Activated CD4-positive, alpha-beta T cell treated with anti-CD3 and anti-CD28 coated beads for 48 hours (primary cell): ENCODE results near the gene LENG9.
"Not testable (repeated sequence)": the region's sequence is repeated elsewhere in the genome, so short reads cannot be mapped to it uniquely, and the experiment has no call there.

Experiments
- DNase-seq: peaks from one replicate; pipeline ENCODE4 v3.0.0-alpha.2; 2020

LENG9 gene

DNA sequence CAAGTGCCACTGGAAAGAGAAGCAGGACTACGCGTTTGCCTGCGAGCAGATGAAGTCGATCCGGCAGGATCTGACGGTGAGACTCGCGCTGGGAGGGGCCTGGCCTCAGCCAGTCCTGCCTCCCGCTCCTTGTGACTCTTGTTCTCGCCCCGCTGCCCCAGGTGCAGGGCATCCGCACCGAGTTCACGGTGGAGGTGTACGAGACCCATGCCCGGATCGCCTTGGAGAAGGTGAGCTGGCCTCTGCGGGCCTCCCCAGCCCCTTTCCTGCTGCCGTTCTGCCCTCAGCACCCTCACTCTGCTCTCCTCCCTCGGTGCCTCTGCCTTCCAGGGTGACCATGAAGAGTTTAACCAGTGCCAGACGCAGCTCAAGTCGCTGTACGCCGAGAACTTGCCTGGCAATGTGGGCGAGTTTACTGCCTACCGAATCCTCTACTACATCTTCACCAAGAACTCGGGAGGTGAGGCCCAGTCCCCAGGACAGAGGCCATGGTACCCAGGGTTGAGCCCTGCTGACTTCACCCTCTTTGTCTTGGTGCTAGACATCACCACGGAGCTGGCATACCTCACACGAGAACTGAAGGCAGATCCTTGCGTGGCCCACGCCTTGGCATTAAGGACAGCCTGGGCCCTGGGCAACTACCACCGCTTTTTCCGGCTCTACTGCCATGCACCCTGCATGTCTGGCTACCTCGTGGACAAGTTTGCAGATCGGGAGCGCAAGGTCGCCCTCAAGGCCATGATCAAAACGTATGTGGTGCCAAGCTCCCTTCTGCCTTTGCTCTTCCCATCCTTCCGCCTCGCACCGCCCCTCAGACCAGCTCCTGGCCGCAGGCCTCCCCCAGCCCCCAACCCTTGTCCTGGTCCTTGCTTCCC lies 5.6 kb downstream of the LENG9 start:
- no peak for DNase-seq

DNA sequence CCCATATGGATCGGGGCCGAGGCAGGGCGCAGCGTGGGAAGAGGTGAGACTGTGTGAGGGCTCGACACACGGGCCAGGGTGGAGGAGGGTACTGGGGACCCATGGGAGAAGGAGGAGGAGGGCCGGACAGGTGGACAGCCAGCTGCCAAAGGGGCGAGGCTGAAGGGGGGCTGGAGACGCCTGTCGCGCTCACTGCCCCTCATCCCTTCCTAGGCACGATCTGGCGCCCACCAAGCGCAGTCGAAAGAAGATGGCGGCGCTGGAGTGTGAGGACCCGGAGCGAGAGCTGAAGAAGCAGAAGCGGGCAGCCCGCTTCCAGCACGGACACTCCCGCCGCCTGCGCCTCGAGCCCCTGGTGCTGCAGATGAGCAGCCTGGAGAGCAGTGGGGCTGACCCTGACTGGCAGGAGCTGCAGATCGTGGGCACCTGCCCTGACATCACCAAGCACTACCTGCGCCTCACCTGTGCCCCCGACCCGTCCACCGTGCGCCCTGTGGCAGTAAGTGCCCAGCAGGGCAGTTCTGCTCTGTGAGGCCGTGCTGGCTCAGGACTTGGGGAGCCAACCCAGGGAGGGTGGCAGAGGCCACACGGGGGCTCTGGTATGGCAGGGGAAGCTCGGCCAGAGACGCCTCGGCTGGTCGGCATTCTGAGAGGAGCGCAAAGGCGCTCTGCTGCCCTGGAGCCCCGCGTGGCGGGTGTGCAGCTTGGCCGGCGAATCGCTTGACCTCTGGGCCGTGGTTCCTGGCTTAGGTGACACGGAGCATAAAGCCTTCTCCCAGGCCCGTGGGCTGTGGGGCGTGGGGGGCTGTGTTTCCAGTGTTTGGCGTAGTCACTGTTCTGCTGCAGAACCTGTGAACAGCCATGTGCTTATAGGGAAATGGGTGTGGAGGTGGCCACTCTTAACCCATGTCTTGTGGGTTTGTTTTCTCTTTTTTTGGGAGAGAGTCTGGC lies 6.9 kb downstream of the LENG9 start:
- no peak for DNase-seq

DNA sequence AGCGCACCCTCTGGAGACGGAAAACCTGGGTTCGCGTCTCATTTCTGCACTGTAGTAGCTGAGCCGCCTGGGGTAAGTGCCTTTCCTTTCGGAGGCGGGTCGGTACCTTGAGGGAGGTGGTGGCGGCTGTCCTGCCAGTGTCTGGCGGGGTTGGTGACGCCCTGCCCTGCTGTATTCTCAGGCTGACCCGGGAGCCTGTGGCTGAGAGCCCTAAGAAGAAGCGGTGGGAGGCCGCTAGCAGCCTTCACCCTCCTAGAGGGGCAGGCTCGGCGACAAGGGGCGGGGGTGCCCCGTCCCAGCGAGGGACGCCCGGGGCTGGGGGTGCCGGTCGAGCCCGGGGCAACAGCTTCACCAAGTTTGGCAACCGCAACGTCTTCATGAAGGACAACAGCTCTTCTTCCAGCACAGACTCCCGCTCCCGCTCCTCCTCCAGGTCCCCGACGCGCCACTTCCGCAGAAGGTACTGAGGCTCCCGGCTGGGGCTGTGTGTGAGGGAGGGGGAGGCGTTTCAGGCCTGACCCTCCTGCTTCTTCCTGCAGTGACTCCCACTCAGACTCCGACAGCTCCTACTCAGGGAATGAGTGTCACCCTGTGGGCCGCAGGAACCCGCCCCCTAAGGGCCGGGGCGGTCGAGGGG lies 7.7 kb downstream of the LENG9 start:
- DNase-seq: no peak

DNA sequence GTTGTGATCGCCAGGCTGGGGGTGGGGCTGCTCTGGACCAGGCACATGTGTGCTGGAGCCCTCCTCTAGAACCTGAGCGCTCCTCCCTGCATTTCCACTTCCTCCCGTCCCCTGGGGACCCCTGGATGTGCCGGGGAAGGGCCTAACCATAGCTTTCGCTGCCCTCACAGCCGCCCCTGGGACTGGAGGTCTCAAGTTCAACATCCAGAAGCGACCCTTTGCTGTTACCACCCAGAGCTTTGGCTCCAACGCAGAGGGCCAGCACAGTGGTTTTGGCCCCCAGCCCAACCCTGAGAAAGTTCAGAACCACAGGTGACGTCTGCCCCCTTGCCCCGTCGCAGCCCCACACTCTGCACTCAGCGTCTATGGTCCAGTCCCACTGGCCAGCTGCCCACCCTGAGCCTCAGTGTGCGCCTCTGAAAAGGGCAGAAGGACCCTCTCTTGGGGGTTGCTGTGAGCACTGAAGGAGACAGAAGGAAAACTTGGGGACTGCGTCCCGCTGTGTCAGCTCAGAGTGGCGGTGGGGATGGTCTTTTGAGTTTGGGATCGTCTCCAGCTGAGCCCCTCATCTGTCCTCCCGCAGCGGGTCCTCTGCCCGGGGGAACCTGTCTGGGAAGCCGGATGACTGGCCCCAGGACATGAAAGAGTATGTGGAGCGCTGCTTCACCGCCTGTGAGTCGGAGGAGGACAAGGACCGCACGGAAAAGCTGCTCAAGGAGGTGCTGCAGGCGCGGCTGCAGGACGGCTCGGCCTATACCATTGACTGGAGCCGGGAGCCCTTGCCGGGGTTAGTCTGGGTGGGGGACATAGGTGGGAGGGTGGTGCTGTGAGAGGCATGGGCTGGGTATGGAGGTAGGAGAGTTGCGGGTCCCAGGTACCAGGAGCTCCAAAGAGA lies 8.6 kb downstream of the LENG9 start:
- no peak for DNase-seq

DNA sequence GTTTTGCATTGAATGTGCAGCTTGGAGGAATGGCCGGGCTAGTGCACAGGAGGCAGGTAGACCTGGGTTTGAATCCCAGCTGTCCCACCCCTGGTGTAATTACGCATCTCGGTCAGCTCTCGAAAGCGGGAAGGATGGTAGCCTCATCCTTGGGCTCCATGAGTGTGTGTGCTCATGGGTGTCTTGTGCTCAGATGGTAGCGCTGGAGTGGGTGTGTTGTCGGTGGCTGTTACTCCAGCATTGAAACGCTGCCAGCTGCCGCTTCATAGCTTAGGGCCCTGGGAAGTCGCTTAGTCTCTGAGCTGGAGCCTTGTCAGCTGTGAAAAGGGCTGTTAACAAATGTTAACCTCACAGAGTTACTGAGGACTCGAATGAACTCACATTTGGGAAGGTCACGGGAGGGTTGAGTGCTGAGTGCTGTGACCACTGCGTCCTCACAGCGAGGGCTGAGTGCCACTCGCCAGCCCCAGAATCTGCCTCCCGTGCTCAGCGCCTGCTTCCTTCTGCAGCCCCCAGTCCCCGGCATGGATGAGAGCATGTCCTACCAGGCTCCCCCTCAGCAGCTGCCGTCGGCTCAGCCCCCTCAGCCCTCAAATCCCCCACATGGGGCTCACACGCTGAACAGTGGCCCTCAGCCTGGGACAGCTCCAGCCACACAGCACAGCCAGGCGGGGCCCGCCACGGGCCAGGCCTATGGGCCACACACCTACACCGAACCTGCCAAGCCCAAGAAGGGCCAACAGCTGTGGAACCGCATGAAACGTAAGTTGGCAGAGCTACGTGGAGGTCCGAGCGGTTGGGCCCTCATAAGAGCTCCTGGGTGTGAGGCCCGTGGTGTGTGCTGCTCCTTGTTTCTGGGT lies 9.4 kb downstream of the LENG9 start:
- DNase-seq: no peak

DNA sequence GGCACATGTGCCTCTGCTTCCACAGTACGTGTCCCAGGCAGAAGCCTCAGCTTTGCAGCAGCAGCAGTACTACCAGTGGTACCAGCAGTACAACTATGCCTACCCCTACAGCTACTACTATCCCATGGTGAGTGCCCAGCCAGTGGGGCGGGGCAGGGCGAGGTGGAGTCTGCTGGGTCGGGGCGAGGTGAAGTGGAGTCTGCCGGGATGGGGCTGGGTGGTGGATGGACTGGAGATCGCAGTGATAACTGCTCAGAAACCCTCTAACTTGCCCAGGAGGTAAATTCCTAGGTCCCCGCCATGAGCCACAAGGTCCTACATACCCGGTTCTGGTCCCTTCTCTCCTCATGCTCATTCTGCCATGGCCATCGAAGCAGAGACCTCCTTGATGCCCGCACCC lies 11.0 kb downstream of the LENG9 start:
- DNase-seq: no peak

DNA sequence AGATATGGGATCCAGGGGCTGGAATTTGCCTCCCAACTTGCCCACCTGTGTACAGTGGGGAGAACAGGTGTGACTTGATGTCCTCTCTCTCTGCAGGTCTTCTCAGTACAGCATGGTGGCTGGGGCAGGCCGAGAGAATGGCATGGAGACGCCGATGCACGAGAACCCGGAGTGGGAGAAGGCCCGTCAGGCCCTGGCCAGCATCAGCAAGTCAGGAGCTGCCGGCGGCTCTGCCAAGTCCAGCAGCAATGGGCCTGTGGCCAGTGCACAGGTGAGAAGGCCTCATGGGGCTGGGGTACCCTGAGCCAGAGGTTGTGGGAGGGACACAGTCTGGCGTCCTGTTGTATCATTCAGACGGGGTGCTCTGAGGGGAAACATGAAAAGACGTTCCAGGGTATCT lies 11.6 kb downstream of the LENG9 start:
- no peak for DNase-seq

DNA sequence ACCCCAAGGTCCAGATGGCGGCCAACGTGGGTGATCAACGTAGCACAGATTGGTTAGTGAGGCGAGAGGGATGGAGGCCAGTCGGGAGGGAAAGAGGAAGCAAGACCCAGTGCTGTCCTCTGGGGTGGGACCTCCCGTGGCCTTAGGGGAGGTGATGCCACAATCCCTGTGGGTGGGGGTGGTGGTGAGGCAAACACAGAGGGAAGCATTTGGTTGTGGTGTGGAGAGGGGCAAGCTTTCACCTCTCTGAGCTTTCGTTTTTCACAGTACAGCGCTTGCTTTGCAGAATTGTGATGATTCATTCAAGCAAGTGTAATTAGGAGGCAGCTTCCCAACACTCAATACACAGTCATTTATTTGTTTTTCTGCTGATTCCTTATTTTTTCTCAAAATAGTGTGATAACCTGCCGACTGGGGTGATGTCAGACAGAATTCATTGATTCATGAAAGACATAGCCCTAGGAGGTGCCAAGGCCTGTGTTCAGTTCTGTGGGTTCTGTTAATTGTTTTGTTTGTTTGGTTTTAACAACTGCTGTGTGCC lies 12.2 kb downstream of the LENG9 start:
- DNase-seq: no peak

DNA sequence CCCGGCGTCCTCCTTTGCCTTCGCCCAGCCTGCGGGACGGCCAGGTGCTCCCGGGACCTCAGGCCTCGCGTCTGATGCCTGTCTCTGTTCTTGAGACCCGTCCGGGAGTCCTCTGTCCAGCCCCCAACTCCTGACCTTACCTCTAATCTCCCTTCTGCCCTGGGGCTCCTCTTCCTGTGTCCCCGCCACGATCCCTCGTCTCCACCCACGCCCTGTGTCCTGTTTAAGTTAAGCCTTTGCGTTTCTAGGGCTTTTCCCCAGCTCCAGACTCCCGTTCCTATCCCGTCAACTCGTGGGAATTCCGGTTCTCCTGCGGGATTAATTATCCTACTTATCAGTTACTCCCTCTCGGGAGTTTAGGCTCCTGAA lies 13.9 kb downstream of the LENG9 start:
- no peak for DNase-seq

DNA sequence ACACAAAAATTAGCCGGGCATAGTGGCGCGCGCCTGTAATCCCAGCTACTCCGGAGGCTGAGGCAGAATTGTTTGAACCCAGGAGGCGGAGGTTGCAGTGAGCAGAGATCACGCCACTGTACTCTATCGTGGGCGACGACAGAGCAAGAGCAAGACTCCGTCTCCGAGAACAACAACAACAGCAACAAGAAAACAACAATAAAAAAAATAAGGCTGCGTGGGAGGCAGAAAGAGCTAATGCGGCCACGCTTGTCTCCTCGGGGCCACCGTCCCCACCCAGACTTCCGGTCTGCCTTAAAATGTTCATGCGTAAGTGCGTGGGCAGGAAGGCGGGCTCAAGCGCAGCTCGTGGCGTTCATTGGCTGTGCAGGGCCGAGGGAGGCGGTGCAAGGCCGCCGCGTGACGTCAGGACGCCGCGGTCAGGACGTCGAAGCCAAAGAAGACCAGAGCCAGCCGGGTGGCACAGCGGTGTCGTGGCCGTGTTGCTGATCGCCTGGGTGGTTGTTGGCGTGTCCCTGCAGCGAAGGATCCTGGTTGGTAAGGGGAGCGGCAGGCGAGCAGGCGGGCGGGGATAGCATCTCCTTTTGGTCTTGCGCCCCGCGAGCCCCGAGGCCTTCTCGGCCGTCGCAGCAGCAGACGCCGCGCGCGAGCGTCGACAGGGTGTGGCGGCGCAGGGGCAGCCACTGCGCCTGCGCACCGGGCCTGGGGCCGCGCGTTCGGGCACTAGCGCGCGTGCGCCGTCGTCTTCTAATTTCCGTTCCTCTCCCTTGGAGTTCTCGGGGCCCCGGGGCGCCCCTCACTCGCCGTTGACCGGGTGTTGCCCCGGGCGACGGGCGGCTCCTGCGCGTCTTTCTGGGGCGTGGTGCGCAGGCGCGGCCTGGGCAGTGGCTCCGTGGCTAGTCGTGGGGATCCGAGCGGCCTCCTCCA lies 14.5 kb downstream of the LENG9 start, which contains the start of gene LENG8:
Gene LENG8 (plus strand): TSS at position 426 of the 927 bp plus-strand sequence. CDS start 2,146 bp downstream, outside the sequence.
- peak; percentile 98 for DNase-seq

DNA sequence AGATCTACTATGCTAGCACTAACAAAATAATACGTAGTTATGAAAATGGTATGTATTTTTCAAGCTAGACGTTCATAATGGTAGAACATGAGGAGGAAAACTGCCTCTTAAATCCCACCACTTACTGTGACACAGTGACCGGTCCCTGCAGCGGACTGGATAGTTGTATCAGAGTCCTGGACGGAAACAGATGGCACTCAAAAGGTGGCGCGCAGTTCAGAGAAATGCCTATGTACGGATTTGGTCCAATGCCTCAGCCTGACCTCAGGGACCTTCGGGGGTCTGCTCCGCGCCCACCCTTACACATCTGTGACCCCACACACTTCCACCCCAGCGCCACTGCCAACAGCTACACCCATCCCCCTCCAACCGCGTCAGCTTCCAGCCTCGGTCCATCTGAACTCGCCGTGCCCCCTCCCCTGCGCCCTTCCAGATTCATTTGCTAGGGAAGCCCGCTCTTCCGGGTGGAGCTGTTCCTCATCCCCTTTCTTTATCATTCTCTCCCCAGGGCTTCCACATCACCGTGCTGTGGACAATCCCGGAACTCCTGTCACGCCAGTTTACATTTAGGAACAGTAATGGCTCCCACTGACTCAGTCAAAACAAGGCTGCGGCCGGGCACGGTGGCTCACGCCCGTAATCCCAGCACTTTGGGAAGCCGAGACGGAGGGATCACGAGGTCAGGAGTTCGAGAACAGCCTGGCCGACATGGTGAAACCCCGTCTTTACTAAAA lies 15.4 kb downstream of the LENG9 start:
- peak; percentile 59 for DNase-seq

DNA sequence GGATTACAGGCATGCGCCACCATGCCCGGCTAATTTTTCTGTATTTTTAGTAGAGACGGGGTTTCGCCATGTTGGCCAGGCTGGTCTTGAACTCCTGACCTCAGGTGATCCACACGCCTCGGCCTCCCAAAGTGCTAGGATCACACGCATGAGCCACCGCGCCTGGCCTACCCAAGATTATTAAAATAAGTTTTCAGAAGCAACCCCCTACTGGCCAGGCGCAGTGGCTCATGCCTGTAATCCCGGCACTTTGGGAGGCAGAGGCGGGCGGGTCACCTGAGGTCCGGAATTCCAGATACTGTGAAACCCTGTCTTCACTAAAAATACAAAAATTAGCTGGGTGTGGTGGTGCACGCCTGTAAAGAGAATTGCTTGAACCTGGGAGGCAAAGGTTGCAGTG lies 17.2 kb downstream of the LENG9 start:
- not testable (repeated sequence) for DNase-seq

DNA sequence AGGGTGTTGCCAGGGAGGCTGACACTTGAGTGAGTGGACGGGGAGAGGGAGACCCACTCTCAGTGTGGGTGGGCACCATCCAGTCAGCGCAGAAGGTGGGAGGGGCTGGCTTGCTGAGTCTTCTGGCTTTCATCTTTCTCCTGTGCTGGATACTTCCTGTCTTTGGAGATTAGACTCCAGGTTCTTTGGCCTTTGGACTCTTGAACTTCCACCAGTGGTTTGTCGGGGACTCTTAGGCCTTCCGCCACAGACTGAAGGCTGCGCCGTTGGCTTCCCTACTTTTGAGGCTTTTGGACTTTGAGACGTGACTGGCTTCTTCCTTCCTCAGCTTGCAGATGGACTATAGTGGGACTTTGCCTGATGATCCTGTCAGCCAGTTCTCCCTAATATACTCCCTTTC lies 18.8 kb downstream of the LENG9 start:
- no peak for DNase-seq

DNA sequence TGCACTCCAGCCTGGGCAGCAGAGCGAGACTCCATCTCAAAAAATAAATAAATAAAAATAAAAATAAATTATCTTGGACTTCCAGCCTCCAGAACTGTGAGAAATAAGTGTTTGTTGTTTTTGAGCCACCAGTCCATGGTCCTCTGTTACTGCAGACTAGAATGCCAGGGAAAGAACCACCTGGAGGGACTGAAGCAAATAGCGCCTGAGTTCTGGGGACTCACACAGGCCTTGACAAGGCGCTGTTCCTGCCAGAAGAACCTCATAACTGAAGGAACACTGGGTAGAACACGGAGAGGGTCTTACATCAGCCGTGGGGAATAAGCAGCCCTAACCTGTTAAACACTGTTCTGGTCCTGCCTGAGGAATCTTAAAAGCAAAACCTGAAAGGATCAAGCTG lies 22.9 kb downstream of the LENG9 start:
- no peak for DNase-seq

DNA sequence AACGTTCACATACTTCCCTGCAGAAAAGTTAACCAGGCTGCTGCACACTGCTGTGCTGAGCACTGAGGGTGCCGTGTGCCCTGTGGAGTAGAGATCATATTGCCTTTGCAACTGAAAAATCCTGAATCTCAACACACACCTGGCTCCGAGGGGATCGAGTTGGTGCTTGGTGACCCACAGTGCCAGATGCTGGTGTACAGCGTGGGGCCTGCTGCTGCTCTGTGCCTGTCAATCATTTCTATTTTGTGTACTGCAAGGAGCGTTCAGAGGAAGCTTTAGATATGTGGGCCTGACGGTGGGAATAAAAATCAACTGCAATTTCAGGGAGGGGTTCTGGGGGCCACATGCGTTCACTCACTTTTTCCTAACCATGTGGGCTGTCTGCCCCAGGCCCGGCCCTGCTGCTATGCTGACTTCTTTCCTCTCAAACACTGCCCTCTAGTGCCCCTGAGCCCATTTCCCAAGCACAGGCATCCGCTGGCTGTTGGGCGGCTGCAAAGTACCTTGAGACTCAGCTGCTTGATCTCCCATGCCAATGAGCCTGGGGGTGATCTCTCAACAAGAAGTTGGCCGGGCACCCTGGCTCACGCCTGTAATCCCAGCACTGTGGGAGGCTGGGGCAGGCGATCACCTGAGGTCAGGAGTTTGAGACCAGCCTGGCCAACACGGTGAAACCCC lies 24.3 kb downstream of the LENG9 start:
- DNase-seq: peak; percentile 53

DNA sequence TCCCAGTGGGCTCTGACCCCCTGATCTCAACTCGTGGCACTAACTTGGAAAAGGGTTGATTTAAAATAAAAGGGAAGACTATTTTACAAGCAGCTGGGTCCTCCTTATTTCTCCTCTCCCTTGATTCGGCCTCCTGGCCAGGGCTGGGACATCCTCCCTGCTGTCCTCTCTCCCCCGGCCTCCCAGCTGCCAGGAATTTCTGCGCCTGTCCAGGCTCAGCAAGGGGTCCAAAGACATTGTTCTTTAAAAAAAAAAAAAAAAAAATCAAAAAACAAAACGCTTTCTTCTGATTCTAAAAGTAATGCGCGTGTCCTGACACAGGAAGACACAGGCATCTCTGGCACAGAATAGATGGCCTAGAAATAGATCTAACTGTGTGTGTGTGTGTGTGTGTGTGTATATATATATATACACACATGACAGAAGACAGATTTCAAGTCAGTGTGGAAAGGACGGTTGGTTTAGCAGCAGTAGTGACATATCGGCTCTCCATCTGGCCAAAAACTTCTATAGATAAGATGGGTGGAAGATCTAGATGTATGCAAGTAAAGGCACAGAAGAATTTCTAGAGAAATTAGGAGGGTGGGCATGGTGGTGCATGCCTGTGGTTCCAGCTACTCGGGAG lies 26.8 kb downstream of the LENG9 start:
- no peak for DNase-seq

DNA sequence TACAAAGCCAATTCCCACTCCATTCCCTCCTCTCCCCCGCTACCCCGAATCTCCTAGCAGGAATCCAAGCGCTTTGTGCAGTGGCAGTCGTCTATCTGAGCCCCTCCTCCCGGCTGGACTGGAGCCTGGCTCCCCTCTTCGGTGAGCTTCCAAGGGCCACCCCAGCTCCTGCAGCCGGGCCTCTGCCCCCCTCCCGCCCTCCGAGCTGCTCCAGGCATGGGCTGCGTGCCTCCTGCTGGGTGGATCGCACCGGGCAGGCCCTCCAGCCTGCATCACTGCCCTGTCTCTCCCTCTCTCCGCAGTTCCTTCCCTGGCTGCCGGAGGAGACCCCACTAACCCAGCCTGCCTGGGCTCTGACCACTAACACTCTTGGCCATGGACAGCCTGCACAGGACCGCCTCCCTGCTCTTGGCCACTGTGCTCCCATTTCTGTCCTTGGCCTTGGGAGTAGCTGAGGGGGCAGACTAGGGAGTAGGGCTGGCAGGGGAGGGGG lies 27.5 kb downstream of the LENG9 start:
- DNase-seq: no peak

DNA sequence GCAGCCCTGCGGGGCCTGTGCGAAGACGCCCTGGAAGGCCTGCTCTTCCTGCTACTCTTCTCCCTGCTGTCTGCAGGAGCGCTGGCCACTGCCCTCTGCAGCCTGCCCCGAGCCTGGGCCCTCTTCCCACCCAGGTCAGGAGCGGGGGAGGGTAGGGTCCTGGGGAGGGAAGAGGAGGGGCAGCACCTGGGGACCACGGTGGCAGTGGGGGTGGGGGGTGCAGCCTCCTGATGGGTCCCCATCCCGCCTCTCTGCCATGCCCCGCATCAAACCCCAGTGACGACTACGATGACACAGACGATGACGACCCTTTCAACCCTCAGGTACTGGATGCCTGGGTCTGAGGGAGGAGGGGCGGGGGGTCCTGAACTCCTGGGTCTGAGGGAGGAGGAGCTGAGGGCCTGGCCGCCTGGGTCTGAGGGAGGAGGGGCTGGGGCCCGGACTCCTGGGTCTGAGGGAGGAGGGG lies 28.0 kb downstream of the LENG9 start:
- no peak for DNase-seq
